ENCODE data around the gene MBLAC2.

MBLAC2 gene

DNA sequence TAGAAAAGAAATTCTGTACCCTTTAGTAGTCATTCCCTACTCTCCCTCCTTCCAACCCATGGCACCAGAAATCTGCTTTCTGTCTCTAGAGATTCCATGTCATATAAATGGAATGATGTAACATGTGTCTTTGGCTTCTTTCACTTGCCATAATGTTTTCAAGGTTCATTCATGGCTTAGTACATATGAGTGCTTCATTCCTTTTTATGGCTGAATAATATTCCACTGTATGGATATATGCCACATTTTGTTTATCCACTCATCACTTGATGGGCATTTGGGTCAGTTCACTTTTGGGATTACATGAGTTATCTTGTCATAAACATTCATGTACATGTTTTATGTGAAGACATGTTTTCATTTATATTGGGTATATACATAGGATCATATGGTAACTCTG, 19.5 kb upstream of the MBLAC2 start:
- TF ChIP-seq, protein P1, sequence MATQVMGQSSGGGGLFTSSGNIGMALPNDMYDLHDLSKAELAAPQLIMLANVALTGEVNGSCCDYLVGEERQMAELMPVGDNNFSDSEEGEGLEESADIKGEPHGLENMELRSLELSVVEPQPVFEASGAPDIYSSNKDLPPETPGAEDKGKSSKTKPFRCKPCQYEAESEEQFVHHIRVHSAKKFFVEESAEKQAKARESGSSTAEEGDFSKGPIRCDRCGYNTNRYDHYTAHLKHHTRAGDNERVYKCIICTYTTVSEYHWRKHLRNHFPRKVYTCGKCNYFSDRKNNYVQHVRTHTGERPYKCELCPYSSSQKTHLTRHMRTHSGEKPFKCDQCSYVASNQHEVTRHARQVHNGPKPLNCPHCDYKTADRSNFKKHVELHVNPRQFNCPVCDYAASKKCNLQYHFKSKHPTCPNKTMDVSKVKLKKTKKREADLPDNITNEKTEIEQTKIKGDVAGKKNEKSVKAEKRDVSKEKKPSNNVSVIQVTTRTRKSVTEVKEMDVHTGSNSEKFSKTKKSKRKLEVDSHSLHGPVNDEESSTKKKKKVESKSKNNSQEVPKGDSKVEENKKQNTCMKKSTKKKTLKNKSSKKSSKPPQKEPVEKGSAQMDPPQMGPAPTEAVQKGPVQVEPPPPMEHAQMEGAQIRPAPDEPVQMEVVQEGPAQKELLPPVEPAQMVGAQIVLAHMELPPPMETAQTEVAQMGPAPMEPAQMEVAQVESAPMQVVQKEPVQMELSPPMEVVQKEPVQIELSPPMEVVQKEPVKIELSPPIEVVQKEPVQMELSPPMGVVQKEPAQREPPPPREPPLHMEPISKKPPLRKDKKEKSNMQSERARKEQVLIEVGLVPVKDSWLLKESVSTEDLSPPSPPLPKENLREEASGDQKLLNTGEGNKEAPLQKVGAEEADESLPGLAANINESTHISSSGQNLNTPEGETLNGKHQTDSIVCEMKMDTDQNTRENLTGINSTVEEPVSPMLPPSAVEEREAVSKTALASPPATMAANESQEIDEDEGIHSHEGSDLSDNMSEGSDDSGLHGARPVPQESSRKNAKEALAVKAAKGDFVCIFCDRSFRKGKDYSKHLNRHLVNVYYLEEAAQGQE (IDR thresholded peaks at IDR 0.05; ENCODE audit: insufficient read depth in 1 of 2, low read depth in 2 of 2, low read length in 2 of 2) = no peak
- TF ChIP-seq SIN3A (IDR thresholded peaks at IDR 0.05; ENCODE audit: borderline replicate concordance, insufficient read depth, low read length) (no peak), POLR2AphosphoS5 (IDR thresholded peaks at IDR 0.05; ENCODE audit: low read depth, low read length) (no peak), TAF1 (IDR thresholded peaks at IDR 0.05; ENCODE audit: borderline replicate concordance, insufficient read depth, low read length) (no peak), FOXP2 (optimal IDR thresholded peaks at IDR 0.05; ENCODE audit: borderline replicate concordance, extremely low read depth, extremely low read length, insufficient read depth) (no peak)

DNA sequence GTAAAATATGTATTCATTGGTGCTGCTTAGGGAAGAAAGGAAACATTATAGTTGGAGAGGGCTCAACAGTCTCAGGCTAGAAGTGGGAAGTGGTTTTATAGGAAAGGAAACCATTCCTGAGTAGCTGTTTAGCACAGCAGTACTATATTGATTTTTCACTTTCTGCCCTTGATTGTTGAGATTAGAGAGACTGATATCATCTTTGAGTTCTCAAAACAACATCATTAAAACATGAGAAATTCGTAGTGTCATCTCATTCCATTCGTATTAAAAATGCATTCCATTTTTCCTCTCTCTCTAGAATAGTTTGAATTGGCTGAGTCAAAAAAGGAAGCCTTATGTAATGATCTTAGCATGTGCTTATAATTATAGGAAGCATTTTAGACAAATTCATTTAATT, 14.2 kb upstream of the MBLAC2 start:
- TF ChIP-seq SIN3A (IDR thresholded peaks at IDR 0.05; ENCODE audit: borderline replicate concordance, insufficient read depth, low read length) (no peak), FOXP2 (optimal IDR thresholded peaks at IDR 0.05; ENCODE audit: borderline replicate concordance, extremely low read depth, extremely low read length, insufficient read depth) (no peak), TAF1 (IDR thresholded peaks at IDR 0.05; ENCODE audit: borderline replicate concordance, insufficient read depth, low read length) (no peak), POLR2AphosphoS5 (IDR thresholded peaks at IDR 0.05; ENCODE audit: low read depth, low read length) (no peak)
- TF ChIP-seq, protein P1 (IDR thresholded peaks at IDR 0.05; ENCODE audit: insufficient read depth in 1 of 2, low read depth in 2 of 2, low read length in 2 of 2) = no peak

DNA sequence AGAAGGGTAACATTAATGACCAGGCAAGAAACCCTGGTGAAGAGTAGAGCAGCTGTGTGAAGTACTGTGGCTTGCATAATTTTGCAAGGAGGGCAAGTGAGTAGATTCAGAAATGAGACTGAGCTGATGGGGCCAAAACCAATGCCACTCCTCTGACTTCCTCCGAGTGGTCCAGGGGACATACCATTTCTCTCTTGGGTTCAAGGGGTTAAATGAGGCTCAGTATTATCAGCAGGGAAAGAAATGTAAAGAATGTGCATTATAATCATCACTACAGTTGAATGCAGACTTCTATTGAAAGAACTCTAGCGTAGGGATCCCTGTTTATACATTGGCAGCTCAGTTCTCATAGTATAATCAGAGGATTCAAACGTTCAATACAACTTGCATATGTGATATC, 10.0 kb upstream of the MBLAC2 start:
- TF ChIP-seq TAF1 (IDR thresholded peaks at IDR 0.05; ENCODE audit: borderline replicate concordance, insufficient read depth, low read length) (no peak), FOXP2 (optimal IDR thresholded peaks at IDR 0.05; ENCODE audit: borderline replicate concordance, extremely low read depth, extremely low read length, insufficient read depth) (no peak), POLR2AphosphoS5 (IDR thresholded peaks at IDR 0.05; ENCODE audit: low read depth, low read length) (no peak), SIN3A (IDR thresholded peaks at IDR 0.05; ENCODE audit: borderline replicate concordance, insufficient read depth, low read length) (no peak)
- TF ChIP-seq, protein P1 (IDR thresholded peaks at IDR 0.05; ENCODE audit: insufficient read depth in 1 of 2, low read depth in 2 of 2, low read length in 2 of 2) = no peak

DNA sequence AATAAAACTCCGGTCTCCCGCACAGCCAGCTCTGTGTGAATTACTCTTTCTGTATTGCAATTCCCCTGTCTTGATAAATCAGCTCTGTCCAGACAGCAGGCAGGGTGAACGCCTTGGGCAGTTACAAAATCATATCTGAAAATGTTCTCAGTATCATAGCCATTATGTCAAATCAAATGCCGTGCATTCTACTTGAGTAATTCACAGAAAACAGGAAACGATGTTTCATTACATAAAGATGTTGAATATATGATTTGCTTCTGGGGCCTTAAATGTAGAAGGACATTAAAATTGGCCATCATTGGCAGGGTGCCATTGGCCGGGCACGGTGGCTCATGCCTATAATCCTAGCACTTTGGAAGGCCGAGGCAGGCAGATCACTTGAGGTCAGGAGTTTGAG, 8.6 kb upstream of the MBLAC2 start:
- TF ChIP-seq POLR2AphosphoS5 (IDR thresholded peaks at IDR 0.05; ENCODE audit: low read depth, low read length) (no peak), TAF1 (IDR thresholded peaks at IDR 0.05; ENCODE audit: borderline replicate concordance, insufficient read depth, low read length) (no peak), FOXP2 (optimal IDR thresholded peaks at IDR 0.05; ENCODE audit: borderline replicate concordance, extremely low read depth, extremely low read length, insufficient read depth) (no peak), SIN3A (IDR thresholded peaks at IDR 0.05; ENCODE audit: borderline replicate concordance, insufficient read depth, low read length) (no peak)
- TF ChIP-seq, protein P1 (IDR thresholded peaks at IDR 0.05; ENCODE audit: insufficient read depth in 1 of 2, low read depth in 2 of 2, low read length in 2 of 2) = no peak

DNA sequence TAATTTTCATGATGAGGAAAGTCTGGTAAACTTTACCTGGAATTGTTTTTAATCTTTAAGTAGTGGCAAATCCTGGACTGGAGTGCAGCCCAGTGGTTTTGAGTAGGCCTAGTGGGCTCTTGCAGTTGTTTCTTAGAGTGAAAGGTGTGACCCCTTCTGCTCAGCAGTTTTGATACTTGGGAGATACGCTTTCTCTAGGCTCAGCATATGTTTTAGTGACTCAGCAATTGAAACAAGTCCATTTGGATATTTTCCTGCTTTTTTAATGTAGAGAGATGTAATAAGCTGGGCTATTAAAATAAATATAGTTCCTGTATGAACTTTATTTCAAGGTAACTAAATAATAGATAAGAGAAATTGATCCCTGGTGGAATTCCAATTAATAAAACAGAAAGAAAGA, 6.1 kb upstream of the MBLAC2 start:
- TF ChIP-seq, protein P1 (IDR thresholded peaks at IDR 0.05; ENCODE audit: insufficient read depth in 1 of 2, low read depth in 2 of 2, low read length in 2 of 2) = no peak
- TF ChIP-seq TAF1 (IDR thresholded peaks at IDR 0.05; ENCODE audit: borderline replicate concordance, insufficient read depth, low read length) = no peak
- TF ChIP-seq POLR2AphosphoS5 (IDR thresholded peaks at IDR 0.05; ENCODE audit: low read depth, low read length) = no peak
- no peak for TF ChIP-seq FOXP2 (optimal IDR thresholded peaks at IDR 0.05; ENCODE audit: borderline replicate concordance, extremely low read depth, extremely low read length, insufficient read depth)
- no peak for TF ChIP-seq SIN3A (IDR thresholded peaks at IDR 0.05; ENCODE audit: borderline replicate concordance, insufficient read depth, low read length)
